H9 (cell line): ENCODE data around the gene KLF11. TPM values are rescaled to one million over a fixed set of nuclear protein-coding genes. Genes with fewer than 3 reads are reported as not detected.

Source experiments
- DNase-seq: peaks from one replicate; pipeline ENCODE4 v3.0.0-alpha.2; 2017
- H2AFZ ChIP-seq: one replicate; pipeline ENCODE4 v1.6.1; 2013; ENCODE audit warnings: mild to moderate bottlenecking, low read length, control low read depth, moderate library complexity
- H2AK5ac ChIP-seq: 2 replicates; pipeline ENCODE4 v1.6.1; 2013; ENCODE audit warnings: low read length, control low read depth, mixed read lengths; ENCODE audit not compliant: insufficient read length
- H2BK120ac ChIP-seq: one replicate; pipeline ENCODE4 v1.6.1; 2013; ENCODE audit warnings: low read depth, mild to moderate bottlenecking, low read length, control low read depth, inconsistent platforms; ENCODE audit not compliant: poor library complexity, severe bottlenecking
- H2BK12ac ChIP-seq: 2 replicates; pipeline ENCODE4 v1.6.1; 2013; ENCODE audit warnings: low read length, control low read depth, mixed read lengths, low read depth; ENCODE audit not compliant: insufficient read length
- H2BK15ac ChIP-seq: 2 replicates; pipeline ENCODE4 v1.6.1; 2013; ENCODE audit warnings: low read depth, low read length, control low read depth
- H2BK20ac ChIP-seq: one replicate; pipeline ENCODE4 v1.6.1; 2013; ENCODE audit warnings: low read depth, mild to moderate bottlenecking, low read length, control low read depth, inconsistent platforms; ENCODE audit not compliant: poor library complexity, severe bottlenecking
- H2BK5ac ChIP-seq: 2 replicates; pipeline ENCODE4 v1.6.1; 2013; ENCODE audit warnings: low read length, control low read depth, mixed read lengths; ENCODE audit not compliant: insufficient read length
- H3K14ac ChIP-seq: 2 replicates; pipeline ENCODE4 v1.6.1; 2013; ENCODE audit warnings: low read length, control low read depth; ENCODE audit not compliant: insufficient read depth
- H3K18ac ChIP-seq: 2 replicates; pipeline ENCODE4 v1.6.1; 2013; ENCODE audit warnings: low read depth, mild to moderate bottlenecking, mixed read lengths, low read length, control low read depth; ENCODE audit not compliant: insufficient read length
- H3K23ac ChIP-seq: 2 replicates; pipeline ENCODE4 v1.6.1; 2013; ENCODE audit warnings: low read length, control low read depth, mixed read lengths, low read depth; ENCODE audit not compliant: insufficient read length
- H3K23me2 ChIP-seq: 2 replicates; pipeline ENCODE4 v1.6.1; 2013; ENCODE audit warnings: low read depth, mild to moderate bottlenecking, mixed read lengths, low read length, control low read depth; ENCODE audit not compliant: insufficient read length, poor library complexity, severe bottlenecking
- H3K27ac ChIP-seq: 2 replicates; pipeline ENCODE4 v1.5.1; 2013; ENCODE audit warnings: low read length, control low read depth, mixed read lengths, low read depth; ENCODE audit not compliant: insufficient read length
- H3K27me3 ChIP-seq: 2 replicates; pipeline ENCODE4 v1.6.1; 2013; ENCODE audit warnings: low read length, control low read depth, inconsistent platforms; ENCODE audit not compliant: insufficient read depth
- H3K4ac ChIP-seq: 2 replicates; pipeline ENCODE4 v1.6.1; 2013; ENCODE audit warnings: low read depth, mild to moderate bottlenecking, control low read depth, inconsistent platforms, low read length, moderate library complexity
- H3K4me1 ChIP-seq: 2 replicates; pipeline ENCODE4 v1.6.1; 2013; ENCODE audit warnings: low read length, control low read depth, inconsistent platforms; ENCODE audit not compliant: insufficient read depth
- H3K4me2 ChIP-seq: 2 replicates; pipeline ENCODE4 v1.6.1; 2013; ENCODE audit warnings: low read length, control low read depth, mixed read lengths; ENCODE audit not compliant: insufficient read length, insufficient read depth
- H3K56ac ChIP-seq: 2 replicates; pipeline ENCODE4 v1.6.1; 2013; ENCODE audit warnings: low read depth, mild to moderate bottlenecking, mixed read lengths, low read length, control low read depth; ENCODE audit not compliant: insufficient read length
- H3K79me1 ChIP-seq: 2 replicates; pipeline ENCODE4 v1.6.1; 2013; ENCODE audit warnings: low read depth, mild to moderate bottlenecking, moderate library complexity, low read length, control low read depth, inconsistent platforms; ENCODE audit not compliant: insufficient read depth, poor library complexity, severe bottlenecking
- H3K79me2 ChIP-seq: 2 replicates; pipeline ENCODE4 v1.6.1; 2013; ENCODE audit warnings: low read length, control low read depth, inconsistent platforms; ENCODE audit not compliant: insufficient read depth
- H3K9ac ChIP-seq: 2 replicates; pipeline ENCODE4 v1.6.1; 2013; ENCODE audit warnings: low read length, control low read depth, mixed read lengths; ENCODE audit not compliant: insufficient read length; ENCODE audit errors: extremely low read depth
- H3K9me3 ChIP-seq: one replicate; pipeline ENCODE4 v1.6.1; 2013; ENCODE audit warnings: low read depth, low read length, inconsistent platforms; ENCODE audit not compliant: control insufficient read depth
- H3T11ph ChIP-seq: one replicate; pipeline ENCODE4 v1.6.1; 2013; ENCODE audit warnings: mild to moderate bottlenecking, low read length, control low read depth, inconsistent platforms
- H4K20me1 ChIP-seq: one replicate; pipeline ENCODE4 v1.6.1; 2013; ENCODE audit not compliant: control insufficient read depth, insufficient read length, insufficient read depth
- H4K5ac ChIP-seq: 2 replicates; pipeline ENCODE4 v1.6.1; 2013; ENCODE audit warnings: low read depth, mild to moderate bottlenecking, mixed read lengths, low read length, control low read depth; ENCODE audit not compliant: insufficient read length
- H4K8ac ChIP-seq: replicated peaks from 2 replicates; pipeline ENCODE4 v1.6.1; 2013; ENCODE audit warnings: low read length, control low read depth, mixed read lengths, low read depth; ENCODE audit not compliant: insufficient read length
- H4K91ac ChIP-seq: 2 replicates; pipeline ENCODE4 v1.6.1; 2013; ENCODE audit warnings: low read depth, mild to moderate bottlenecking, moderate library complexity, mixed read lengths, low read length, control low read depth; ENCODE audit not compliant: insufficient read length
- H3K27ac Mint-ChIP-seq, 3 experiments: 2 replicates in 2 of 3; 3 replicates in 1 of 3; pipeline ENCODE4 v1.8.0; 2020 to 2021; ENCODE audit warnings: mixed read lengths in 3 of 3, mild to moderate bottlenecking in 1 of 3, moderate library complexity in 1 of 3
- H3K27me3 Mint-ChIP-seq: 2 replicates; pipeline ENCODE4 v1.8.0; 2021; ENCODE audit warnings: low read depth, mild to moderate bottlenecking, moderate library complexity, mixed read lengths
- H3K36me3 Mint-ChIP-seq, 3 experiments: 2 replicates in 2 of 3; 3 replicates in 1 of 3; pipeline ENCODE4 v1.8.0; 2020 to 2021; ENCODE audit warnings: low read depth in 3 of 3, mixed read lengths in 3 of 3; ENCODE audit not compliant: insufficient read depth in 1 of 3
- H3K4me1 Mint-ChIP-seq, 2 experiments: 2 replicates each; pipeline ENCODE4 v1.8.0; 2020; ENCODE audit warnings: mixed read lengths in 2 of 2
- H3K4me3 Mint-ChIP-seq, 2 experiments: 2 replicates in 1 of 2; 3 replicates in 1 of 2; pipeline ENCODE4 v1.8.0; 2020 to 2021; ENCODE audit warnings: mild to moderate bottlenecking in 2 of 2, mixed read lengths in 2 of 2, moderate library complexity in 1 of 2
- H3K9me3 Mint-ChIP-seq, 2 experiments: 2 replicates in 1 of 2; 3 replicates in 1 of 2; pipeline ENCODE4 v1.8.0; 2020; ENCODE audit warnings: mild to moderate bottlenecking in 2 of 2, mixed read lengths in 2 of 2, moderate library complexity in 1 of 2
- CTCF ChIP-seq: fragments of 200-600 bp; sonication (generic); conservative IDR thresholded peaks from 3 replicates; pipeline ENCODE4 v1.8.0; 2021; ENCODE audit warnings: antibody characterized with exemption, mild to moderate bottlenecking
- WGBS: extraction: QIAGEN DNeasy Blood & Tissue Kit; methylation state at CpG from one replicate; pipeline ENCODE4 v1.1.7; 2013; ENCODE audit warnings: missing lambda C conversion rate, low lambda C conversion rate, mixed read lengths; ENCODE audit not compliant: insufficient read length; ENCODE audit errors: extremely low coverage; 5-methylcytosine and 5-hydroxymethylcytosine counted together
- total RNA-seq: library from RNA; stranded (reverse); gene quantifications from 2 replicates; pipeline ENCODE4 v1.2.1, GENCODE V29; 2021

Gene KLF11
- total RNA-seq, 1 experiment from 2014 or later: 15.5 TPM

- Histone ChIP-seq H3K9me3 (no peaks in the 10 kb centered on the region), H4K91ac (no peak overlapping the region), H3K9ac (no peak overlapping the region), H3K18ac (no peak overlapping the region), H3K4ac (no peak overlapping the region), H2BK5ac (no peak overlapping the region), H3K79me1 (no peaks in the 10 kb centered on the region), H3K79me2 (no peaks in the 10 kb centered on the region), H3K23ac (no peak overlapping the region), H4K8ac (no peak overlapping the region), H4K5ac (no peak overlapping the region), H2BK15ac (no peak overlapping the region), H2BK120ac (no peak overlapping the region), H3K4me2 (no peak overlapping the region), H3K4me1 (no peaks in the 10 kb centered on the region; the same call in 1 of the 2 replicates), H3K56ac (no peak overlapping the region), H3K14ac (no peak overlapping the region), H3T11ph (no peak overlapping the region), H2BK12ac (no peak overlapping the region), H4K20me1 (no peaks in the 10 kb centered on the region), H2BK20ac (no peak overlapping the region), H3K27ac (no peak overlapping the region), H3K27me3 (peaks cover 2% of the 10 kb centered on the region; the same call in 1 of the 2 replicates), H2AFZ (no peak overlapping the region), H2AK5ac (no peak overlapping the region), H3K23me2 (peaks cover 8% of the 10 kb centered on the region)
- no CpG with 5 or more reads among the region's 13 CpGs for WGBS
- Mint-ChIP-seq H3K27me3 (peaks cover 62% of the 10 kb centered on the region), H3K36me3 (no peaks in the 10 kb centered on the region; a peak in 1 of 7 replicates), H3K27ac (no peak overlapping the region), H3K4me3 (no peak overlapping the region), H3K4me1 (peaks cover 7 to 16% of the 10 kb centered on the region in 2 experiments), H3K9me3 (no peaks in the 10 kb centered on the region)
- no peak for TF ChIP-seq CTCF
- DNase-seq: no peak
Measured at GRCh38 chr2:10083692-10084211, 40.4 kb downstream of the KLF11 start.
